Fibroblast of mammary gland (primary cell): ENCODE results near the gene CDCA7.
"Not testable (repeated sequence)": the region's sequence is repeated elsewhere in the genome, so short reads cannot be mapped to it uniquely, and the experiment has no call there.

Experiments
- DNase-seq: peaks from one replicate; pipeline ENCODE4 v3.0.0-alpha.2; 2010; ENCODE audit warnings: low read depth
- H3K4me3 ChIP-seq: 2 replicates; pipeline ENCODE4 v1.5.1; 2011; ENCODE audit warnings: low read depth, mild to moderate bottlenecking, low read length, moderate library complexity; ENCODE audit not compliant: control insufficient read depth
- TF ChIP-seq, protein P1 (sequence below): conservative IDR thresholded peaks from 2 replicates; pipeline ENCODE4 v1.5.1; 2011; ENCODE audit warnings: low read depth, low read length, inconsistent platforms; ENCODE audit not compliant: control insufficient read depth, insufficient read depth

The CDCA7 gene

DNA sequence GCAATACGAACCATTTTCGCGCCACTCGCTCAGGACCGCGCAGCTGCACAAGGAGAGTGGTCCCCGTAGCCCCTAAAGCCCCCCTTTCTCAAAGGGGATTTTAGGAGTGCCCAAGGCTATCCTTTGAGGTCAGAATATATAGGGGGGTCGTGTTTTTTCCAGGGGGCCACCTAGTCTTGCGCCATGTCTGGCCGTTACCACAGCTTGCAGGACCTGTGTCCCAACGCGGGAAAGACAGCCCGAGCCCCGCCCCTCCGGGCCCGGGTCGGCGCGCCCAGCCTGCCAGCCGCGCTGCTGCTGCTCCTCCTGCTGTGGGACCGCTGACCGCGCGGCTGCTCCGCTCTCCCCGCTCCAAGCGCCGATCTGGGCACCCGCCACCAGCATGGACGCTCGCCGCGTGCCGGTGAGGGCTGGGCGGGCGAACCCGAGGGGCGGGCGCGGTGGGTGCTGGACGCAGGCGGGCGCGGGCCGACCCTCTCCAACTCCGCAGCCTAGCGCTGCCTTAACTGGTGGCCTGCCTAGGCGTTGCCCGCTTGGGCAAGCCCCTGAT is at the start of gene CDCA7:
TSS of gene CDCA7 (plus strand) at position 291 of the 550 bp plus-strand sequence. CDS start at position 383, 92 bp downstream.
- peak; percentile 49 for DNase-seq
- TF ChIP-seq, protein P1, sequence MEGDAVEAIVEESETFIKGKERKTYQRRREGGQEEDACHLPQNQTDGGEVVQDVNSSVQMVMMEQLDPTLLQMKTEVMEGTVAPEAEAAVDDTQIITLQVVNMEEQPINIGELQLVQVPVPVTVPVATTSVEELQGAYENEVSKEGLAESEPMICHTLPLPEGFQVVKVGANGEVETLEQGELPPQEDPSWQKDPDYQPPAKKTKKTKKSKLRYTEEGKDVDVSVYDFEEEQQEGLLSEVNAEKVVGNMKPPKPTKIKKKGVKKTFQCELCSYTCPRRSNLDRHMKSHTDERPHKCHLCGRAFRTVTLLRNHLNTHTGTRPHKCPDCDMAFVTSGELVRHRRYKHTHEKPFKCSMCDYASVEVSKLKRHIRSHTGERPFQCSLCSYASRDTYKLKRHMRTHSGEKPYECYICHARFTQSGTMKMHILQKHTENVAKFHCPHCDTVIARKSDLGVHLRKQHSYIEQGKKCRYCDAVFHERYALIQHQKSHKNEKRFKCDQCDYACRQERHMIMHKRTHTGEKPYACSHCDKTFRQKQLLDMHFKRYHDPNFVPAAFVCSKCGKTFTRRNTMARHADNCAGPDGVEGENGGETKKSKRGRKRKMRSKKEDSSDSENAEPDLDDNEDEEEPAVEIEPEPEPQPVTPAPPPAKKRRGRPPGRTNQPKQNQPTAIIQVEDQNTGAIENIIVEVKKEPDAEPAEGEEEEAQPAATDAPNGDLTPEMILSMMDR = no peak
- H3K4me3 ChIP-seq = peak within 1 kb of the TSS; percentile 78

GRCh38 chr2:173305303-173305702 is 49.4 kb upstream of the CDCA7 start:
- TF ChIP-seq, protein P1 = no peak
- H3K4me3 ChIP-seq = no peak overlapping the region
- DNase-seq = no peak

GRCh38 chr2:173307293-173307692 is 47.4 kb upstream of the CDCA7 start:
- TF ChIP-seq, protein P1 = no peak
- no peak for DNase-seq
- no peak overlapping the region for H3K4me3 ChIP-seq

DNA sequence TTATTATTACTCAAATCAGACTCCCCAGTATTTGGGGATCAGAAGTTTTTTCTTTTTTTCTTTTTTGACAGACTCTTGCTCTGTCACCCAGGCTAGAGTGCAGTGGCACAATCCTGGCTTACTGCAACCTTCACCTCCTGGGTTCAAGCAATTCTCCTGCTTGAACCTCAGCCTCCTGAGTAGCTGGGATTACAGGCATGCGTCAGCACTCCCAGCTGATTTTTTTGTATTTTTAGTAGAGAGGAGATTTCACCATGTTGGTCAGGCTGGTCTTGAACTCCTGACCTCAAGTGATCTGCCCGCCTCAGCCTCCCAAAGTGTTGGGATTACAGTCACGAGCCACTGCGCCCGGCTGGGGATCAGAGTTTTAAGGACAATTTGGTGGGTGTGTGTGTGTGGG is 45.3 kb upstream of the CDCA7 start:
- H3K4me3 ChIP-seq, DNase-seq: not testable (repeated sequence)

DNA sequence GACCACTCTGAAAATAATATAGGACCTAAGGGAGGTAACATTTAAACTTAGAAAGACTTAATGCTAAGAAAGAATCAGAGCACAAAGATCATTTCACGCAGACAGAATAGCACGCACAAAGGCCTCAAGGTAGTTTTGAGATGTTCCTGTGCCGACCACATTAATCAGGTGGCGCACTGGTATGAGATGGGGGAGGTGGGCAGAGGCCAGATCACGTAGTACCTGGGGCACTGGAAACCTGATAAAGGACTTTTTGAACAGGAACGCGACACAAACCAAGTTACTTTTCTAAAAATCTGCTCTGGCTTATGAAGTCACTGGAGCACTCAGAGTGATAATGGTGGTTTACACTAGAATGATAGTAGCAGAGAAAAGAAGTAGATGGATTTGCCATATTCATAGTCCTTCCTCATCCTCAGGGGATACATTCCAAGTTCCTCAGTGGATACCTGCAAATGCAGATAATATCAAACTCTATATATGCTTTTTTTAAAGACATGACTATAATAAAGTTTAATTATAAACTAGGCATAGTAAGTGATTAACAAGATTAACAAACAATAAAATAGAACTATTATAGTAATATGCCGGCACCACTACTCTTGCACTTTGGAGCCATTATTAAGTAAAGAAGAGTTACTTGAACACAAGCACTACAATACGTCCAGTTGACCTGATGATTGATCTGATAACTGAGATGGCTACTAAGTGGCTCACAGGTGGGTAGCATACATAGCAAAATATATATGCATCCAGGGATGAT is 42.6 kb upstream of the CDCA7 start:
- H3K4me3 ChIP-seq = no peak overlapping the region
- DNase-seq = no peak
- TF ChIP-seq, protein P1 = no peak

GRCh38 chr2:173323371-173323770 is 31.3 kb upstream of the CDCA7 start:
- no peak overlapping the region for H3K4me3 ChIP-seq
- DNase-seq = no peak

GRCh38 chr2:173326806-173327205 is 27.9 kb upstream of the CDCA7 start:
- DNase-seq = peak; percentile 43
- no peak overlapping the region for H3K4me3 ChIP-seq
- TF ChIP-seq, protein P1 = no peak

More at GRCh38 chr2:173323371-173323770, 31.3 kb upstream of the CDCA7 start:
- TF ChIP-seq, protein P1 = no peak
